Panc1 (cell line): ENCODE results near the gene CD8A. TPM values are rescaled to one million over a fixed set of nuclear protein-coding genes. Genes with fewer than 3 reads are reported as not detected.

Source experiments
- ATAC-seq: fragments of 200-7000 bp; cut with Tn5 transposase; 2 replicates; pipeline ENCODE4 v1.9.1; 2020; ENCODE audit warnings: mild to moderate bottlenecking, moderate library complexity
- BruUV-seq: library from RNA; stranded (reverse); fragments of 400-500 nt; replicated peaks from 2 replicates; lab custom pipeline; 2021; lab: Mats Ljungman, UMichigan
- CTCF ChIA-PET: fragments of 300-600 bp; sonication (Branson Sonifier 250); formaldehyde crosslinking; loops from one replicate; lab custom pipeline; 2022; ENCODE audit warnings: antibody characterized with exemption; lab: Charles Lee
- POLR2A ChIA-PET: fragments of 300-600 bp; sonication (Branson Sonifier 250); formaldehyde crosslinking; loops from one replicate; lab custom pipeline; 2022; ENCODE audit warnings: antibody characterized with exemption; lab: Charles Lee
- DNase-seq: peaks from one replicate; pipeline ENCODE4 v3.0.0-alpha.2; 2010; ENCODE audit warnings: low read depth, low spot score
- H3K27ac ChIP-seq: 2 replicates; pipeline ENCODE4 v1.5.1; 2011; ENCODE audit warnings: mild to moderate bottlenecking, low read length, inconsistent platforms
- H3K27me3 ChIP-seq: fragments of 200-500 bp; sonication (Bioruptor generic); 2 replicates; pipeline ENCODE4 v1.6.0; 2014; ENCODE audit warnings: low read length, inconsistent platforms; ENCODE audit not compliant: control insufficient read depth, insufficient read depth
- H3K36me3 ChIP-seq: fragments of 200-500 bp; sonication (Bioruptor generic); 2 replicates; pipeline ENCODE4 v1.5.1; 2014; ENCODE audit warnings: inconsistent platforms, mild to moderate bottlenecking, low read length, moderate library complexity; ENCODE audit not compliant: control insufficient read depth, insufficient read depth
- H3K4me1 ChIP-seq: 2 replicates; pipeline ENCODE4 v1.5.1; 2011; ENCODE audit warnings: inconsistent platforms, mild to moderate bottlenecking, low read length, moderate library complexity; ENCODE audit not compliant: control insufficient read depth, insufficient read depth
- H3K4me3 ChIP-seq, 2 experiments: 2 replicates each; pipeline ENCODE4 v1.5.1; 2011 to 2012; ENCODE audit warnings: low read depth in 2 of 2, low read length in 2 of 2, mild to moderate bottlenecking in 2 of 2, inconsistent platforms in 1 of 2, moderate library complexity in 1 of 2
- H3K9me3 ChIP-seq: fragments of 200-500 bp; sonication (Bioruptor generic); 2 replicates; pipeline ENCODE4 v1.5.1; 2014; ENCODE audit warnings: low read depth, mild to moderate bottlenecking, inconsistent platforms, low read length, moderate library complexity; ENCODE audit not compliant: control insufficient read depth, insufficient read depth
- POLR2AphosphoS5 ChIP-seq: IDR thresholded peaks from 2 replicates; pipeline ENCODE4 v1.6.1; 2012; ENCODE audit warnings: mild to moderate bottlenecking, low read depth, low read length, moderate library complexity
- SIN3A ChIP-seq: IDR thresholded peaks from 2 replicates; pipeline ENCODE4 v1.6.1; 2012; ENCODE audit warnings: low read depth, mild to moderate bottlenecking, low read length, moderate library complexity, borderline replicate concordance; ENCODE audit not compliant: insufficient read depth
- TCF7L2 ChIP-seq: IDR thresholded peaks from 2 replicates; pipeline ENCODE4 v1.6.1; 2011; ENCODE audit warnings: mild to moderate bottlenecking, low read depth, low read length, inconsistent platforms
- in situ Hi-C: cut with HindIII; loops from 2 replicates; pipeline ENCODE4 v1.10.0; 2016; ENCODE audit warnings: low sequenced_read_pairs, low pct_unique_long_range_greater_than_20kb
- intact Hi-C: fragments of 100-400 bp; cut with micrococcal nuclease; formaldehyde crosslinking; loops from one replicate; pipeline ENCODE4 v1.10.0; 2022; ENCODE audit not compliant: unreplicated experiment
- total RNA-seq: library from RNA; stranded (reverse); gene quantifications from one replicate; pipeline ENCODE4 v1.2.1, GENCODE V29; 2021; ENCODE audit not compliant: unreplicated experiment
- TF ChIP-seq, protein P1 (sequence below), 2 experiments: IDR thresholded peaks; 2 replicates each; pipeline ENCODE4 v1.6.1; 2011 to 2012; ENCODE audit warnings: low read depth in 2 of 2, control low read depth in 1 of 2, low read length in 1 of 2, mild to moderate bottlenecking in 1 of 2, moderate library complexity in 1 of 2; ENCODE audit not compliant: insufficient read depth in 1 of 2
- TF ChIP-seq, protein P2 (sequence below): fragments of 450-650 bp; IDR thresholded peaks from 2 replicates; pipeline ENCODE4 v1.5.1; 2017; ENCODE audit warnings: mild to moderate bottlenecking

CD8A gene
- total RNA-seq, 1 experiment from 2014 or later, result 0.41 TPM

GRCh38 chr2:86785456-86785855 lies 5.3 kb downstream of the CD8A start:
- in situ Hi-C loops, result no loop called here
- intact Hi-C loops, result no loop called here
- POLR2A ChIA-PET, result no interaction called here

GRCh38 chr2:86783615-86784339 lies 6.9 kb downstream of the CD8A start:
- in situ Hi-C loops (no loop called here), intact Hi-C loops (no loop called here)
- no peak for ATAC-seq
- TF ChIP-seq SIN3A (no peak), TCF7L2 (no peak), POLR2AphosphoS5 (no peak)
- TF ChIP-seq, protein P1, sequence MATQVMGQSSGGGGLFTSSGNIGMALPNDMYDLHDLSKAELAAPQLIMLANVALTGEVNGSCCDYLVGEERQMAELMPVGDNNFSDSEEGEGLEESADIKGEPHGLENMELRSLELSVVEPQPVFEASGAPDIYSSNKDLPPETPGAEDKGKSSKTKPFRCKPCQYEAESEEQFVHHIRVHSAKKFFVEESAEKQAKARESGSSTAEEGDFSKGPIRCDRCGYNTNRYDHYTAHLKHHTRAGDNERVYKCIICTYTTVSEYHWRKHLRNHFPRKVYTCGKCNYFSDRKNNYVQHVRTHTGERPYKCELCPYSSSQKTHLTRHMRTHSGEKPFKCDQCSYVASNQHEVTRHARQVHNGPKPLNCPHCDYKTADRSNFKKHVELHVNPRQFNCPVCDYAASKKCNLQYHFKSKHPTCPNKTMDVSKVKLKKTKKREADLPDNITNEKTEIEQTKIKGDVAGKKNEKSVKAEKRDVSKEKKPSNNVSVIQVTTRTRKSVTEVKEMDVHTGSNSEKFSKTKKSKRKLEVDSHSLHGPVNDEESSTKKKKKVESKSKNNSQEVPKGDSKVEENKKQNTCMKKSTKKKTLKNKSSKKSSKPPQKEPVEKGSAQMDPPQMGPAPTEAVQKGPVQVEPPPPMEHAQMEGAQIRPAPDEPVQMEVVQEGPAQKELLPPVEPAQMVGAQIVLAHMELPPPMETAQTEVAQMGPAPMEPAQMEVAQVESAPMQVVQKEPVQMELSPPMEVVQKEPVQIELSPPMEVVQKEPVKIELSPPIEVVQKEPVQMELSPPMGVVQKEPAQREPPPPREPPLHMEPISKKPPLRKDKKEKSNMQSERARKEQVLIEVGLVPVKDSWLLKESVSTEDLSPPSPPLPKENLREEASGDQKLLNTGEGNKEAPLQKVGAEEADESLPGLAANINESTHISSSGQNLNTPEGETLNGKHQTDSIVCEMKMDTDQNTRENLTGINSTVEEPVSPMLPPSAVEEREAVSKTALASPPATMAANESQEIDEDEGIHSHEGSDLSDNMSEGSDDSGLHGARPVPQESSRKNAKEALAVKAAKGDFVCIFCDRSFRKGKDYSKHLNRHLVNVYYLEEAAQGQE (IDR thresholded peaks at IDR 0.05; ENCODE audit: insufficient read depth in 1 of 2, low read depth in 2 of 2, low read length in 1 of 2), result no peak
- TF ChIP-seq, protein P2, sequence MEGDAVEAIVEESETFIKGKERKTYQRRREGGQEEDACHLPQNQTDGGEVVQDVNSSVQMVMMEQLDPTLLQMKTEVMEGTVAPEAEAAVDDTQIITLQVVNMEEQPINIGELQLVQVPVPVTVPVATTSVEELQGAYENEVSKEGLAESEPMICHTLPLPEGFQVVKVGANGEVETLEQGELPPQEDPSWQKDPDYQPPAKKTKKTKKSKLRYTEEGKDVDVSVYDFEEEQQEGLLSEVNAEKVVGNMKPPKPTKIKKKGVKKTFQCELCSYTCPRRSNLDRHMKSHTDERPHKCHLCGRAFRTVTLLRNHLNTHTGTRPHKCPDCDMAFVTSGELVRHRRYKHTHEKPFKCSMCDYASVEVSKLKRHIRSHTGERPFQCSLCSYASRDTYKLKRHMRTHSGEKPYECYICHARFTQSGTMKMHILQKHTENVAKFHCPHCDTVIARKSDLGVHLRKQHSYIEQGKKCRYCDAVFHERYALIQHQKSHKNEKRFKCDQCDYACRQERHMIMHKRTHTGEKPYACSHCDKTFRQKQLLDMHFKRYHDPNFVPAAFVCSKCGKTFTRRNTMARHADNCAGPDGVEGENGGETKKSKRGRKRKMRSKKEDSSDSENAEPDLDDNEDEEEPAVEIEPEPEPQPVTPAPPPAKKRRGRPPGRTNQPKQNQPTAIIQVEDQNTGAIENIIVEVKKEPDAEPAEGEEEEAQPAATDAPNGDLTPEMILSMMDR, result no peak
- no TSS peak for BruUV-seq
- DNase-seq, result no peak
- Histone ChIP-seq H3K27me3 (peaks cover 2% of the 10 kb centered on the region; the same call in 1 of the 2 replicates), H3K9me3 (no peaks in the 10 kb centered on the region), H3K36me3 (no peaks in the 10 kb centered on the region), H3K27ac (no peak overlapping the region), H3K4me3 (no peak overlapping the region), H3K4me1 (no peaks in the 10 kb centered on the region)
- ChIA-PET CTCF (no interaction called here), POLR2A (no interaction called here)

More at GRCh38 chr2:86785456-86785855, 5.3 kb downstream of the CD8A start:
- Histone ChIP-seq H3K9me3 (no peaks in the 10 kb centered on the region), H3K36me3 (no peaks in the 10 kb centered on the region), H3K4me3 (no peak overlapping the region), H3K27ac (no peak overlapping the region), H3K4me1 (no peaks in the 10 kb centered on the region), H3K27me3 (peaks cover 6% of the 10 kb centered on the region)
- TF ChIP-seq, protein P1 (IDR thresholded peaks at IDR 0.05; ENCODE audit: insufficient read depth in 1 of 2, low read depth in 2 of 2, low read length in 1 of 2), result no peak
- TF ChIP-seq TCF7L2 (no peak), SIN3A (no peak), POLR2AphosphoS5 (no peak)
- TF ChIP-seq, protein P2, result no peak
- CTCF ChIA-PET, result no interaction called here
- BruUV-seq, result no TSS peak
- DNase-seq (no peak), ATAC-seq (no peak)
